NCI-H82 treated with DMSO at 0.1 percent for 48 hours (cell line): ENCODE results near the gene TDRKH.

ENCODE experiments used
- DNase-seq: peaks from one replicate; lab custom pipeline; 2025; ENCODE audit not compliant: unreplicated experiment; lab: John Stamatoyannopoulos, UW

Gene TDRKH

GRCh38 chr1:151790071-151790939 is at the start of gene TDRKH:
TDRKH (minus strand) TSS chr1:151790500; CDS start chr1:151783022, 7,478 bp downstream.
- peak; percentile 100 for DNase-seq

- DNase-seq: no peak
Measured at GRCh38 chr1:151839457-151840403, 49.4 kb upstream of the TDRKH start, which contains the start of gene C2CD4D. C2CD4D (minus strand) TSS chr1:151839820; CDS start chr1:151838989, 831 bp downstream.

- DNase-seq: no peak
Measured at GRCh38 chr1:151839082-151839412, 48.7 kb upstream of the TDRKH start.

GRCh38 chr1:151838222-151839081 is 48.2 kb upstream of the TDRKH start:
- DNase-seq: no peak

- no peak for DNase-seq
Measured at GRCh38 chr1:151837884-151838221, 47.6 kb upstream of the TDRKH start.

GRCh38 chr1:151837197-151837596 is 46.9 kb upstream of the TDRKH start:
- DNase-seq: no peak

- no peak for DNase-seq
Measured at GRCh38 chr1:151835596-151835995, 45.3 kb upstream of the TDRKH start.

- DNase-seq: no peak
Measured at GRCh38 chr1:151834239-151834638, 43.9 kb upstream of the TDRKH start.

GRCh38 chr1:151833172-151833900 is 43.0 kb upstream of the TDRKH start:
- DNase-seq: no peak

- DNase-seq: no peak
Measured at GRCh38 chr1:151832318-151832980, 42.1 kb upstream of the TDRKH start.

GRCh38 chr1:151831605-151832004 is 41.3 kb upstream of the TDRKH start, which contains the start of gene RORC:
RORC (minus strand) TSS chr1:151831802; CDS start chr1:151831764, 38 bp downstream.
- no peak for DNase-seq

GRCh38 chr1:151831256-151831591 is 40.9 kb upstream of the TDRKH start:
- DNase-seq: no peak

- DNase-seq: no peak
Measured at GRCh38 chr1:151830055-151830454, 39.8 kb upstream of the TDRKH start.

GRCh38 chr1:151829352-151830046 is 39.2 kb upstream of the TDRKH start:
- DNase-seq: no peak

- no peak for DNase-seq
Measured at GRCh38 chr1:151828921-151829320, 38.6 kb upstream of the TDRKH start.

GRCh38 chr1:151827853-151828252 is 37.6 kb upstream of the TDRKH start:
- no peak for DNase-seq

- no peak for DNase-seq
Measured at GRCh38 chr1:151825751-151826660, 35.7 kb upstream of the TDRKH start.

- no peak for DNase-seq
Measured at GRCh38 chr1:151825204-151825603, 34.9 kb upstream of the TDRKH start.
